Measurements from ENCODE around the gene COPG1.
"Not testable (repeated sequence)": the region's sequence is repeated elsewhere in the genome, so short reads cannot be mapped to it uniquely, and the experiment has no call there.

COPG1 gene, protein sequence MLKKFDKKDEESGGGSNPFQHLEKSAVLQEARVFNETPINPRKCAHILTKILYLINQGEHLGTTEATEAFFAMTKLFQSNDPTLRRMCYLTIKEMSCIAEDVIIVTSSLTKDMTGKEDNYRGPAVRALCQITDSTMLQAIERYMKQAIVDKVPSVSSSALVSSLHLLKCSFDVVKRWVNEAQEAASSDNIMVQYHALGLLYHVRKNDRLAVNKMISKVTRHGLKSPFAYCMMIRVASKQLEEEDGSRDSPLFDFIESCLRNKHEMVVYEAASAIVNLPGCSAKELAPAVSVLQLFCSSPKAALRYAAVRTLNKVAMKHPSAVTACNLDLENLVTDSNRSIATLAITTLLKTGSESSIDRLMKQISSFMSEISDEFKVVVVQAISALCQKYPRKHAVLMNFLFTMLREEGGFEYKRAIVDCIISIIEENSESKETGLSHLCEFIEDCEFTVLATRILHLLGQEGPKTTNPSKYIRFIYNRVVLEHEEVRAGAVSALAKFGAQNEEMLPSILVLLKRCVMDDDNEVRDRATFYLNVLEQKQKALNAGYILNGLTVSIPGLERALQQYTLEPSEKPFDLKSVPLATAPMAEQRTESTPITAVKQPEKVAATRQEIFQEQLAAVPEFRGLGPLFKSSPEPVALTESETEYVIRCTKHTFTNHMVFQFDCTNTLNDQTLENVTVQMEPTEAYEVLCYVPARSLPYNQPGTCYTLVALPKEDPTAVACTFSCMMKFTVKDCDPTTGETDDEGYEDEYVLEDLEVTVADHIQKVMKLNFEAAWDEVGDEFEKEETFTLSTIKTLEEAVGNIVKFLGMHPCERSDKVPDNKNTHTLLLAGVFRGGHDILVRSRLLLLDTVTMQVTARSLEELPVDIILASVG

DNA sequence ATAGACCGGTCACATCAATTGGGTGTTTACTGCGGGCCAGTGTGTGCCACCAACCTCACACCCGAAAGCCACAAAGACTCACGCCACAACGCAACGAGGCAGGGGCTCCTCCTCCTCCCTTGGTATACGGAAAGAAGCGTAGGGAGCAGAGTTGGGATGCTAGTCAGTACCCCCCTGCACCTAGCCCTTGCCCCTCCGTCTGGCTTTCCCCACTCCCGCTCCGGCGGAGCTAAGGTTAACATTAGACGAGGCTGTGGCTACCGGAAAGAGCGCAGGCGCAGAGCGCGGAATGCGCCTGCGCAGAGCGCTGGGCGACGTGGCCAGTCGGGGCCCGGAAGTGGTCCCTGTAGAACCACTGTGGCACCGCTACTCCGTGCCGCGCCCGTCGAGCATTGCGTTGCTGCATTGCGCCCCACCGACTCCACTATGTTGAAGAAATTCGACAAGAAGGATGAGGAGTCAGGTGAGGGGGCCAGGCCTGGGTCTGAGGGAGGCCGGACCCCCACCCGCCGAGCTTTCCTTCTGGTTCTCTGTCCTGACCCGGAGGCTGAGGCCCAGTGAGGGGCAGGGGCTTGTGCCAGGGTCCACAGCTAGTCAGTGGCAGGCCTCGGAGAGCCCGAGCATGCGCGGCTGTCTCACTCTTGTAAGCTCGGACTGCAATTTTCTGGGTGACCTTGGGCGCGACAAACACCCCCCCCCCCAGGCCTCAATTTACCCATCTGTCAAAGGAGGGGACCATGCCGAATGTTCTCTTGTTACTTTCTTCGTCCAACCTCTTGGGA is at the start of gene COPG1:
Gene COPG1 (plus strand): TSS at position 323 of the 782 bp plus-strand sequence. CDS start 104 bp downstream, at position 427.
- peak; percentile 96 for DNase-seq

- no peak for DNase-seq
These were observed 44.9 kb upstream of the COPG1 start for GRCh38 chr3:129204473-129204872.

- DNase-seq = no peak
These were observed 44.1 kb upstream of the COPG1 start for GRCh38 chr3:129205109-129205832.

GRCh38 chr3:129207479-129207878 is 41.9 kb upstream of the COPG1 start:
- no peak for DNase-seq

GRCh38 chr3:129211345-129211744 is 38.1 kb upstream of the COPG1 start:
- no peak for DNase-seq

- peak; percentile 47 for DNase-seq
These were observed 37.6 kb upstream of the COPG1 start for GRCh38 chr3:129211772-129212171.

DNA sequence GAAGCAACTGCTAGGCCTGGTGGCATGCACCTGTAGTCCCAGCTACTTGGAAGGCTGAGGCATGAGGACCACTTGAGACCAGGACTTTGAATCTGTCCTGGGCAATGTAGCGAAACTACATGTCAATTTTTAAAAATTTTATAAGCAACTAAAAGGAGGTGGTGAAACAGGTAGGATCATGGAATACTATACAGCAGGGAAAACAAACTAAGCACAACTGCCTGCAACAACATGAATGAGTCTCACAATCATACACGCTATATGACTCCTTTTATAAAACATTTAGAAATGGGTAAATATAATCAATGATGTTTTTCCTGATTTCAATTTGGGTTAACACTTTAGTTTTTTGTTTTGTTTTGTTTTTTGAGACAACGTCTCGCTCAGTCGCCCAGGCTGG is 36.2 kb upstream of the COPG1 start:
- DNase-seq = no peak

- no peak for DNase-seq
These were observed 30.7 kb upstream of the COPG1 start for GRCh38 chr3:129218742-129219141.

- DNase-seq = not testable (repeated sequence)
These were observed 25.0 kb upstream of the COPG1 start for GRCh38 chr3:129224387-129224786.

DNA sequence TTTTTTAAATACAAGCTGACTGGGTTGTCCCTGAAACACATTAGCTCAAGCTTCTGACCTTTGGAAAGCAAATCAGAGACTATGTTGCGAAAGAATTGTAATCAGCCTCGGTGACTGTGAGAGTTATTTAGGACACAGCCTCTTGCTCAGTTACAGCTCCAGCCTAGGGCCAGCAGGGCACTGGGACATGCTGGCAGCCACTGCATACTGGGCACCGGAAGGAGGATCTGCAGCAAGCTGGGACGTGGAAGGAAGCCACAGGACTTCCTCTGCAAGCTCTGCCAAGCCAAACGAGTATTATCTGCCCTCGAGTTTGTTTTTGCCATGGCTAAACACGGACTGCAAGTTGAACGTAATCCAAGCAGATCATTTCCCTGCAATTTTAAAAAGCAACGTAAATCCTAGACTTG is 24.4 kb upstream of the COPG1 start:
- DNase-seq = peak; percentile 85

DNA sequence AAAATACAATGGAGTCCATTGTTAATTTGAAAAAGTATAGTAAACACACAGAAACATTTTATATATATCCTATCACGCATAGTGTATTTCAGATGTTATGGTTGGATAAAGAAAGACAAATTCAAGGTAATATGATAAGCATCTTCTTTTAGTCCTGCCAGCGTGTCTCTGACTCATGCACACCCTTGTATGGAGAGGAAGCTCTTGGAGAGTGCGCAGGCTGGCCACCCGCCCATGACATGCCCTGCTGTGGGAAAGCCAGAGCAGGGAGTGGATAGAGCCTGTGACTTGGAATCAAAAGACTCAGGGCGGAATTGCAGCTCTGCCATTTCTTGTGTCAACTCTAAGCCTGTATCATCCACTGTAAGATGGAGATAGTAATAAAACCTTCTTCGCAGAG is 23.0 kb upstream of the COPG1 start:
- DNase-seq = peak; percentile 30

GRCh38 chr3:129228891-129229585 is 20.4 kb upstream of the COPG1 start:
- DNase-seq = peak; percentile 43

DNA sequence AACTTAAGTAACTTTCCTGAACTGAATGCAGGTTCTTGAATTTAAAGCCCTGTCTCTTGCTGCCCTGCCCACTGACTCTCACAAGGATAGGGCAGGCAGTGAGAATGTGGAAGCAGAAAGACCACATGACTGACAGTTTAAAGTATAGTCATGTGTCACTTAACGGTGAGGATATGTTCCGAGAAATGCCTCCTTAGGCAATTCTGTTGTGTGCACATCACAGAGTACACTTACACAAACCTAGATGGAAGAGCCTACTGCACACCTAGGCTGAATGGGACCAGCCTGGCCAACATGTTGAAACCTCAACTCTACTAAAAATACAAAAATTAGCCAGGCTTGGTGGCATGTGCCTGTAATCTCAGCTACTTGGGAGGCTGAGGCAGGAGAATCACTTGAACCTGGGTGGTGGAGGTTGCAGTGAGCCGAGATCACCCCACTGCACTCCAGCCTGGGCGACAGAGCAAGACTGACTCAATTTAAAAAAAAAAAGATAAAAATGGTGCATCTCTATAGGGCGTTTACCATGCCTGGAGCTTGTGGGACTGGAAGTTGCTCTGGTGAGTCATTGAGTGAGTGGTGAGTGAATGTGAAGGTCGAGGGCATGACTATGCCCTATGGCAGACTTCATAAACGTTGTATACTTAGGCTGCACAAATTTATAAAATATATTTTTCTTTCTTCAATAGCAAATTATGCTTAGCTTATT is 18.9 kb upstream of the COPG1 start:
- DNase-seq = peak; percentile 94

GRCh38 chr3:129231331-129232119 is 17.9 kb upstream of the COPG1 start:
- peak; percentile 39 for DNase-seq

GRCh38 chr3:129233538-129233937 is 15.9 kb upstream of the COPG1 start:
- peak; percentile 76 for DNase-seq

DNA sequence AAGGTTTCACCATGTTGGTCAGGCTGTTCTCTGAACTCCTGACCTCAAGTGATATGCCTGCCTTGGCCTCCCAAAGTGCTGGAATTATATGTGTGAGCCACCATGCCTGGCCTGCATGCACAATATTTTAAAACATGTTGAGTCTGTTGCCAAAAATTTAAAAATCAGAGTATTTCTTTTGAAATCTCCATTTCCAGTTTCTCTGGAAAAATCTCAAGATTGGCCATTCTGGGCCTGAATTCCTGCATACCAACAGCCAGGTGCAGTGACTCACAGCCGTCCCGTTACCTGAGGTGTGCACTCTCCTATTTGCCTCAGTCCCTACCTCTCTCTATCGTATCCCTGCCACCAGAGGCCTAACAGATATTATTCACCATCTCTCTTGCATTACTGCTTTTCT is 15.0 kb upstream of the COPG1 start:
- DNase-seq = no peak

DNA sequence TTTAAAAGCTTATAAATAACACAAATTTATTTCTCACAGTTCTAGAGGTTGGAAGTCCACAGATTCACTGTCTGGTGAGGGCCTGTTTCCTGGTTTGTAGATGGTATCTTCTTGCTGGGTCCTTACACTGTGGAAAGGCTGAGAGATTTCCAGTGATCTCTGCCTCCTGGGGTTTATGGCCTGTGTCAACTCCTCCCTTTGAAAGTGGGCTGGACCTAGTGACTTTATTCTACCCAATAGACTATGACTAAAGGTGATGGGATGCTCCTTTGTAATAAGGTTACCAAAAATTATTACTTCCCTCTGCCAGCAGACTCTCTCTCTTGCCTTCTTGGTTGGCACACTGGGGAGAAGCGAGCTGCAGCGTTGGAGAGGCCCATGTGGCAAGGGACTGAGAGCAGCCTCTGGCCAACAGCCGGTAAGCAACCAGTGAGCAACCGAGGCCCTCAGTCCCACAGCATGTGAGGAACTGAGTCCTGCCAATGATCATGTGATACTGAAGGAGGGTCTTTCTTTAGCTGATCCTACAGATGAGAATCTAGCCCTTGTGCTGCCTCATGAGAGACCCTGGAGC is 14.0 kb upstream of the COPG1 start:
- no peak for DNase-seq

DNA sequence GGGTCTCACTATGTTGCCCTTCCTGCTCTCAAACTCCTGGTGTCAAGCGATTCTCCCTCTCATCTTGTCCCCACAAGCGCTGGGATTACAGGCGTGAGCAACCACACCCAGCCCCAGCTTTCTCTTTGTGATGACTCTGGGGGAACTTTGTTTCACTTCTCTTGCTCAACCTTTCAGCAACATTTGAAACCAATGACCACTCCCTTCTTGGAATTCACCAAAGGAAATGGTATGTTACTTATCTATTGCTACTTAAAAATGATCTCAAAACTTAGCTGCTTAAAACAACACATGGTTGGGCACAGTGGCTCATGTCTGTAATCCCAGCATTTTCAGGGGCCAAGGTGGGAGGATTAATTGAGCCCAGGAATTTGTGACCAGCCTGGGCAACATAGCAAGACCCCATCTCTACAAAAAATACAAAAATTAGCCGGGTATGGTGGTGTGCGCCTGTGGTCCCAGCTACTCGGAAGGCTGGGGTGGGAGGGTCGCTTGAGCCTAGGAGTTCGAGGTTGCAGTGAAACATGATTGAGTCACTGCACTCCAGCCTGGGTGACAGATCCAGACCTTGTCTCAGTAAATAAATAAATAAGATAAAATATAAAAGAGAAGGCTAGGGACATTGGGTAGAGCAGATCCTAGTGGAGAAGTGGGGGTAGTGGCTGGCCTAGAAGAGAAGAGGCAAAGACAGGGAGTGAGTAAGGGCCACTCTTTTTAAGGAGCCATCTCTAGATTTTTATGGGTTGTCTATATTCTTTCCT is 10.3 kb upstream of the COPG1 start:
- peak; percentile 96 for DNase-seq

GRCh38 chr3:129239991-129240390 is 9.4 kb upstream of the COPG1 start:
- DNase-seq = no peak

Data from OCI-M1 (cell line).